Fibroblast of skin of left biceps (primary cell): ENCODE data around the gene NT5DC2.

ENCODE experiments used
- DNase-seq, 2 experiments: peaks; one replicate each; pipeline ENCODE4 v3.0.0-alpha.2; 2013; ENCODE audit warnings: low read depth in 2 of 2

NT5DC2 gene

GRCh38 chr3:52524752-52525679 lies 8.6 kb downstream of the NT5DC2 start:
- DNase-seq: no peak

GRCh38 chr3:52524258-52524751 lies 9.4 kb downstream of the NT5DC2 start:
- no peak for DNase-seq

GRCh38 chr3:52523386-52524257 lies 10.0 kb downstream of the NT5DC2 start:
- DNase-seq: no peak

- no peak for DNase-seq
Measured at GRCh38 chr3:52522651-52523251, 10.9 kb downstream of the NT5DC2 start.

- no peak for DNase-seq
Measured at GRCh38 chr3:52521881-52522650, 11.6 kb downstream of the NT5DC2 start.

- no peak for DNase-seq
Measured at GRCh38 chr3:52521488-52521824, 12.2 kb downstream of the NT5DC2 start.

- DNase-seq: no peak
Measured at GRCh38 chr3:52520716-52521487, 12.8 kb downstream of the NT5DC2 start.

GRCh38 chr3:52520141-52520667 lies 13.5 kb downstream of the NT5DC2 start:
- no peak for DNase-seq

GRCh38 chr3:52519445-52520140 lies 14.1 kb downstream of the NT5DC2 start:
- no peak for DNase-seq

- no peak for DNase-seq
Measured at GRCh38 chr3:52518723-52519444, 14.8 kb downstream of the NT5DC2 start.

GRCh38 chr3:52517796-52518722 lies 15.6 kb downstream of the NT5DC2 start:
- DNase-seq: no peak

GRCh38 chr3:52516509-52517195 lies 17.0 kb downstream of the NT5DC2 start:
- no peak for DNase-seq

- DNase-seq: no peak
Measured at GRCh38 chr3:52515192-52515591, 18.5 kb downstream of the NT5DC2 start.

GRCh38 chr3:52514576-52514975 lies 19.1 kb downstream of the NT5DC2 start:
- no peak for DNase-seq

GRCh38 chr3:52513281-52513680 lies 20.4 kb downstream of the NT5DC2 start:
- DNase-seq: no peak

- DNase-seq: no peak
Measured at GRCh38 chr3:52512727-52513126, 20.9 kb downstream of the NT5DC2 start.

- no peak for DNase-seq
Measured at GRCh38 chr3:52512105-52512504, 21.6 kb downstream of the NT5DC2 start.
